Rectal smooth muscle tissue (tissue), 1 donor: ENCODE measurements around the gene GLI1.

Source experiments
- H3K27ac ChIP-seq: one replicate; pipeline ENCODE4 v1.7.0; 2013; ENCODE audit warnings: low read depth, low read length, inconsistent platforms
- H3K27me3 ChIP-seq: one replicate; pipeline ENCODE4 v1.7.0; 2013; ENCODE audit warnings: low read length; ENCODE audit not compliant: control insufficient read depth, insufficient read depth
- H3K36me3 ChIP-seq: one replicate; pipeline ENCODE4 v1.7.0; 2013; ENCODE audit warnings: low read length; ENCODE audit not compliant: control insufficient read depth, insufficient read depth
- H3K4me1 ChIP-seq: one replicate; pipeline ENCODE4 v1.7.0; 2013; ENCODE audit warnings: low read length; ENCODE audit not compliant: control insufficient read depth, insufficient read depth
- H3K4me3 ChIP-seq: one replicate; pipeline ENCODE4 v1.7.0; 2013; ENCODE audit warnings: low read length
- H3K9ac ChIP-seq: one replicate; pipeline ENCODE4 v1.7.0; 2013; ENCODE audit warnings: low read length

GLI1 gene

DNA sequence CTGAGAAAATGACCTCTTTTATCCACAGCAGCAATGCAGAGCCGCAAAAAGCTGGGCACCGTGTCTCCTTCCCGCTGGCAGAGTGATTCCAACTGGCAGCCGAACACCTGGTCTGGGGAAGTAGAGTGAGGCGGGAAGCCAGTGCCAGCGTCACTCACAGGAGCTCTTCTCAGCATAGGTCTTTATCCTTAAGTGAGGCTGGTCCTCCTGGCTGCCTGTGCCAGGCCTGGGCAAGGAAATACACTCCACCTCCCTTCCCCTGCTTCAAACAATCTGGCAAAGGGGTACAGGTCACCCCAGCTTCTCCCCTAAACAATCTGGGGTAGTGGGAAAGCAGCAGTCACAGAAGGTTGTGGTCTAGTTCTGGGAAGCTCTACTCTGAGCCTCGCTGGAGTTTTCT, 15.3 kb downstream of the GLI1 start:
- Histone ChIP-seq H3K9ac (no peak overlapping the region), H3K27me3 (peaks cover 25% of the 10 kb centered on the region), H3K27ac (no peak overlapping the region), H3K4me3 (no peak overlapping the region), H3K4me1 (peaks cover 2% of the 10 kb centered on the region), H3K36me3 (peaks cover 7% of the 10 kb centered on the region)

DNA sequence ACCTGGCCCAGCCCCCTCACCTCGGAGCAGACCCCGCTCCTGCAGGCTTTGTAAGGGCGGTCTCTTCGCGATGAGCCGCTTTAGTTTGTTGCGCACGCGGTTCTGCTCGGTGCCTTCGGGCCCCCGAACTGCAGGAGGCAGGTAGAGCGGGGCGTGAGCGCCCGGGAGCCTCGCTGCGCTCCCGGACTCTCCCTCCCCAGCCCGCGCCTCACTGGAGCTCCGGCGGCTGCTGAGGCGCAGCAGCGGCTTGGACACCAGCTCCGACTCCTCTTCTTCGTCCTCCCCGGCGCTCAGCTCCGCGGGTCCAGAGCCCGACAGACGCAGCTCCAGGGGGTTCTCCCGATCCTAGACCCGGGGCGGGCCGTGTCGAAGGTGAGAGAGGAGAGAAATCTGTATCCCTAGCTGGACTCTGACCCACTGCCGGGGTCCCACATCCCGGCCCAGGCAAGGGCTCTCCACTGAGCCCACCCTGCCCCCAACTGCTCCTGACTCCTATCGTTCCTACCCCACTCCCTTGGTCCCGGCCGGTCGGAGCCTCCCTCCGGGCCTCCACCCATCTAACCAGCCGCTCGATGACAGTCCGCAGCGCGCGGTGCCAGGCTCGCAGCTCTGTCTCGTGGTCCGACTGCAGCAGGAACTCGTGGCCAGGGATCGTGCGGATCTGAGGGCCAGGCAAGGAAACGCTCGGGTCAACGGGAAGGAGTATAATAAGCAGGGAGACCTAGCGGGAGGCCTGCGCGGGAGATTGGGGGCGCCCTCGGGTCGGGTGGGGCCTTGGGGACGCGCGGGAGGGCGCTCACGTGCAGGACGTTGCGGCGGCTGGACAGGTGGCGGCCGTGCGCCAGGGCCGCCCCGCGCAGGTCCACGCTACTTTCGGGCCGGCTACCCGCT, 15.9 kb downstream of the GLI1 start:
- Histone ChIP-seq H3K4me3 (peak overlapping the region; percentile 55), H3K9ac (no peak overlapping the region), H3K4me1 (peaks cover 2% of the 10 kb centered on the region), H3K36me3 (peaks cover 7% of the 10 kb centered on the region), H3K27ac (no peak overlapping the region), H3K27me3 (peaks cover 25% of the 10 kb centered on the region)

DNA sequence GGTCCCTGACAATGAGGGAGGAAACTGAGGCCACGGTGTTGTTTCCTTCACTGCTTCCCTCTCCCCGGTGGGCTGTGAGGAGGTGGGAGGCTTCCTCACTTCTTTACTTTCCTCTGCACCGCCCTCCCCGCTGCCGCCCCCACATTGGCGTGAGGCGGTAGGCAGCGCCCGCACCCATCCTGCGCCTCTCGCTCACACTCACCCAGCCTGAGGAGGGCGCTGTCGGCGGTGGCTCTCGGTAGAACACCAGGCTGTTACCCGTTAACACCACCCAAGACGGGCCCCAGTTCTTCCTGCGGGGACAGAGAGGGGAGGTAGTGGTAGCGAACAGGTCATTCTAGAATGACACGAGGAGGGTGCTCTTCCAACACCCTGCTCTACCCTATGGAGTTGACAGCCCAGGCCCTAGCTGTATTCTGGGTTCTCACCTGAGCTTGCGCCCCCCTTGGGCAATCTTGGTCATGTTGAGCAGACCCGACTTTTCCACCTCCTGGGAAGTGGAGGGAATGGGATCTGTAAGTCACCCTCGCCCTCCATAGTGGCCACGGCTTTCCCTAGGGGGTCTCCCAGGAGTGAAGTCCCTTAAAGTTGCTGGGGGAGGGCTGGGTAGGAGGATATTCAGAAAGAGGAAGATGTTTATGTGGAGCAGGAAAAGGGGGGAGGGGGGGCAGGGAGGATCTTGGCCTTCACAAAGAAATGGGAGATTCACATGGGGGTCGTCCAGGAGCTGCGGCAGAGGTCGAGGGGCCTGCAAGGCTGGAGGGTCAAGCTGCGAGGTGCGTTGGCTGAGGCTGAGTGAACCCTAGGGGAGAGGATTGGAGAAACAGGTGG, 16.8 kb downstream of the GLI1 start:
- H3K27me3 ChIP-seq: peaks cover 25% of the 10 kb centered on the region
- H3K27ac ChIP-seq: no peak overlapping the region
- peak overlapping the region; percentile 55 for H3K4me3 ChIP-seq
- peaks cover 7% of the 10 kb centered on the region for H3K36me3 ChIP-seq
- peaks cover 2% of the 10 kb centered on the region for H3K4me1 ChIP-seq
- H3K9ac ChIP-seq: no peak overlapping the region

DNA sequence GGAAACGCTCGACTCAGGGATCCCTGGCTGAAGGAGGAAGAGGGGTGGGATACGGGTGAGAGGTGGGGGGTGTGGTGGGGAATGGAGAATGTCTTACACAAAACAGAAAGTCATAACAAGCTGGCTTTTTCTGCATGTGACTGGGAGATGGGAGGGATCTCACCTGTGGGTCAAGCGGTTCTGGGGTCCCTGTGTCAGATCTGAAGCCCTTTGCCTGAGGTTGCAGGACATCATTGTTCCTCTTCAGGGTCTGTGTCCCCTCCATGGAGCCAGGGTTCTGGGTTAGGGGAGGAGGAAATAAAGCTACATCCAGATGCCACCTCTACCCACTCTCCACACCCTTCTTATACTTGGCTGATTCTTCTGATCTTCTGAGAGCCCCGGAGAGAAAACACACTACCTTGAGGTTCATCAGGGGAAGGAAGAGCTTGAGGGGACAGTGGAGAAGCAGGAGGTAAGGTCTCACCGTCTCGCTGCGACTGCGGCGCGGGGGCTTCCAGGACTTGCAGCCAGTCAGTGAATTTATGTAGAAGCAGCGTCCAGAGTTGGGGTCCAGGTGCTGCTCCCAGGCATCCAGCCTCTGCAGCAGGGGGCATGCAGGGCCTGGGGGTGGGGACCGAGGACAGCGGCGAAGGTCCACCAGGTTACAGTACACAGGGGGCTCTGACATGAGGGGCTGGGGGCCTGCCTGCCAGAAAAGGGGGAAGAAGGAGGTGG, 17.6 kb downstream of the GLI1 start:
- peak overlapping the region; percentile 55 for H3K4me3 ChIP-seq
- H3K4me1 ChIP-seq: peaks cover 2% of the 10 kb centered on the region
- peaks cover 7% of the 10 kb centered on the region for H3K36me3 ChIP-seq
- H3K27me3 ChIP-seq: peaks cover 25% of the 10 kb centered on the region
- H3K9ac ChIP-seq: peak overlapping the region; percentile 27
- no peak overlapping the region for H3K27ac ChIP-seq

DNA sequence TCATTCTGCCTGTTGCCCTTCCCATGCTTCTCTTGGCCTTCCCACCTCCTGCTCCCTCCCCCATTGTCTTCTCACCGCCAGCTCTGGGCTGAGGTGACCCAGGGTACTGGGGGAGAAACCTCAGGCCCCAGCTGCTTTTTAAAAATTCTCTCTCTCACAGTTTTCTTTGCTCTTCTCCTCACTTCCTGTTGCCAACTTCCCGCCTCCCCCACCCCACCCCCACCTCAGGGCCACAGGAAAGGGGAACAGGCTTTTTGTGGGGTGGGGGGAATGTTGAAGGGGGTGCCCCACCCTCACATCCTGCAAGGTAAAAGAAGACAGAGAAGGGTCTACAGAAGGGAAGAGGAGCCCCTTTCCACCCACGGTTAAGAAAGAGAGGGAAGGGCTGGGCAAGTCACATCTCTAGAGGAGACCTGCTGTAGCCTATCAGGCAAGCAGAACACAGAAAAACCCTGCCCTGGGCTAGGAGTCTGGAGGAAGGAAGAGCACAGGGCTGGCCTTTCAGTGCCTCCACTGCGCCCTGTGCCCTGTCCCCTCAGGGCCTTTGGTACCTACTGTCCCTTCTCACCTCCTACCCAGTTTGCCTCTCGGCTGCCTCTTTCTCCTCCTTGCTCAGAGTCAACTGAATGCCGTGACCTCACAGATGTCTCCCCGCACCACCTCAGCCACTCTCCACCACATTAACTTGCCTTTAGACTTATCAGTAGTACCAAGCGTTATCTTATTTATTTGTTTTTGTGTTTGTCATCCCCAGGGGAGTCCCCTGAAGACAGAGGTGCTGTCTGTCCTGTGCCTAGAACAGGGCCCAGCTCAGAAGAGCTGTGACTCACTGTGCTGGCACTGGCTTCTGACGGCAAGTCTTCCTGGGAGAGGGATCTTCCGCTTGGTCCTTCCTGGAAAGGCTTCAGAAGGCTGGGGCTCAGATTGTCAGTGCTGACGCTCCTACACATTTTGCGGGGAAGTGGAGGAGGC, 18.4 kb downstream of the GLI1 start:
- peak overlapping the region; percentile 21 for H3K27ac ChIP-seq
- H3K36me3 ChIP-seq: peaks cover 7% of the 10 kb centered on the region
- peaks cover 25% of the 10 kb centered on the region for H3K27me3 ChIP-seq
- H3K4me1 ChIP-seq: peaks cover 2% of the 10 kb centered on the region
- H3K4me3 ChIP-seq: peak overlapping the region; percentile 55
- peak overlapping the region; percentile 60 for H3K9ac ChIP-seq

DNA sequence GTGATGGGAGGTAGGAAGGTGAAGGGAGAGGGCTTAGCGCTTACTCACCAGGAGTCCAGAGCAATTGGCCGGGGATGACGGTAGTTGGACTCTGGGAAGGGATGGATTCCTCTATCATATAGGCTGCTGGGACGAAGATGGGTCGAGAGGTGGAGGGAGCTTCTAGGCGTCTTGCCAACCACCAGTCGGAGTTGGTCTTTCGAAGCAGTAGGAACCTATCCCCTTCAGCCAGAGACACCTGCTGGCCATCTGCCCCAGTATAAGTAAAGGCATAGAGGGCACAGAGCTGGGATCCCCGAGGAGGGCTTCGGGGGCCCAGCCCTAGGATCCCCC, 19.4 kb downstream of the GLI1 start:
- H3K27me3 ChIP-seq: peaks cover 20% of the 10 kb centered on the region
- peak overlapping the region; percentile 14 for H3K9ac ChIP-seq
- peaks cover 7% of the 10 kb centered on the region for H3K36me3 ChIP-seq
- peak overlapping the region; percentile 33 for H3K4me3 ChIP-seq
- peaks cover 2% of the 10 kb centered on the region for H3K4me1 ChIP-seq
- H3K27ac ChIP-seq: no peak overlapping the region

DNA sequence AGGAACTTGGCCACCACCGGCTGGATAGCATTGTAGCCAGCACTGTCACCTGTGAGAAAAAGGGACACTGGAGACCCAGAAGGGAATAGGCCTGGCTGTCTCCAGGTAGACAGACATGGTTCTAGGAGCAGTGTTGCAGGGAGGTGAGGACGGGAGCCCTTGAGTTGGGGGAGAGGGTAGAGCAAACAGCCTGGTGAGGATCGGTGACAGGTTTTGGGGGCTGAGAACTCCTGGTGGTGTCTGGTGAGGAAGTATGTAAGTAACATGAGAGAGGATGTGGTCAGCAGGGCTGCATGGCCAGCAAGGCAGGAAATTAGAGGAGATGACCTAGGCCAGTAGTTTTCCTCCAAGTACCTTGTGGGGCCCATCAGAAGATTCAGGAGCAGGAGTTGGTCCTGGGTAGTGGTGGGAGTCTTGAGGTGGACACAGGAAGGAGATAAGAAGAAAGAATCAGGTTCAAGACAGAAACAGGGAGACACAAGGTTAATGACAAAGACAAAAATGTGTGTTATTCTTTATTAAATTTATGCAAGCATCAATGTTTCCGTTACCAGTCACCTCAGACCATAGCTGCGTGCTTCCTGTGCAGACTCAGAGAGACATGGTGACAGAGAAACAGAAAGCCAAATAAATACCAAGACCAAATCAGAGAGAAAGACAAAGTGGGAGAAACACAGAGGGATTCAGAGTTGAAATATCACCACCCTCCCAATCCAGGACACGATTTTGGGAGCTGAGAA, 20.0 kb downstream of the GLI1 start, which contains the start of gene ARHGAP9:
Gene ARHGAP9 (minus strand): TSS at position 491 of the 740 bp plus-strand sequence. CDS start 460 bp downstream, at position 31.
- H3K27me3 ChIP-seq: peaks cover 15% of the 10 kb centered on the region
- H3K9ac ChIP-seq: peak within 1 kb of the TSS; percentile 14
- peak within 1 kb of the TSS; percentile 33 for H3K4me3 ChIP-seq
- H3K27ac ChIP-seq: no peak within 1 kb of the TSS
- peaks cover 2% of the 10 kb centered on the region for H3K4me1 ChIP-seq
- peaks cover 2% of the 10 kb centered on the region for H3K36me3 ChIP-seq

DNA sequence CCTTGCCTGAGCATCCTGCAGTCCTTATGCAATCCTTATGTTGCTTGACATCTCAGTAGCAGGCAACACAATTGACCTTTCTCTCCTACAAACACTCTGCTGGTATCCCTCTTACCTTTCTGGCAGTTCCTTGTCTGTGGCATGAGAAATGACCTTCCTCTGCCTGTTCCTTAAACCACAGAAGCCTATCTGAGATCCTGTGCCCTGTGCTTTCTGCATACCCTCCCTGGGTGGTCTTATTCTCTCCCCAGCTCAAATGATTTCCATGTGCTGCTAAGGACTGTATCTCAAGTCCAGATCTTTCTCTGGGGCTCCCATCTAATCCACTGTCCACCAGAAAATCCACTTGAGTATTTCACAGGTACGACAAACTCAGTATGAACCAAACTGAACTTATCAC, 22.1 kb downstream of the GLI1 start:
- H3K27me3 ChIP-seq: peaks cover 5% of the 10 kb centered on the region
- H3K9ac ChIP-seq: no peak overlapping the region
- no peaks in the 10 kb centered on the region for H3K4me1 ChIP-seq
- no peaks in the 10 kb centered on the region for H3K36me3 ChIP-seq
- H3K4me3 ChIP-seq: no peak overlapping the region
- H3K27ac ChIP-seq: no peak overlapping the region

DNA sequence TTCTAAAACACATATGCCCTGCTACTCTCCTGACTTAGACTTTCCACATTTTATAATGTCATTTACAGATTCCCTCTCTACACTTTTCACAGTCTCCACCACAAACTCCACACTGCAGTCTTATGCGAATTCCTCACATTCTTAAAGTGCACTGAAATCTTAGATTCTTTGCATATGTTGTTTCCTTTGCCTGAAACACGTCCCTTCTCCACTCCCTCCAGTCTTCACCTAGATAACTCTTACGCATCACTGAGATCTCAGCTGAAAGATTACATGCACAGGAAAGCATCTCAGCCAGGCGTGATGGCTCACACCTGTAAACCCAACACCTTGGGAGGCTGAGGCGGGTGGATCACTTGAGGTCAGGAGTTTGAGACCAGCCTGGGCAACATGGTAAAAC, 23.9 kb downstream of the GLI1 start:
- Histone ChIP-seq H3K27me3 (no peaks in the 10 kb centered on the region), H3K27ac (no peak overlapping the region), H3K4me3 (no peak overlapping the region), H3K4me1 (no peaks in the 10 kb centered on the region), H3K9ac (no peak overlapping the region), H3K36me3 (no peaks in the 10 kb centered on the region)

DNA sequence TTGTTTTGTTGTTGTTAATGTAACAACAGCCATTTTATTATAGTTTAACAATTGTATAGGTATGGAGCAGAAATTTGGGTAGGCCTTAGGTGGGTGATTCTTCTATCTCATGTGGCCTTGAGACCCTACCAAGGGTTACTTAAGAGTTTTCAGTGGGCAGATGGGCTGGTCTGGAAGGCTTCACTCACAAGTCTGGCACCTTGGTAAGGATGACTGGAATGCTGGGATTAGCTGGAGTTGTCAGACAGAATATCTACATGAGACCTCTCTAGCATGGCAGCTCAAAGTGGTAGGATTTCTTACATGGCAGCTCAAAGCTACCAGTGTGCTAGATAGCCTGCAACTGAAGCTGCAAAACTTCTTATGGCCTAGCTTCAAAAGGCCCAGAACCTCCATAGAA, 26.1 kb downstream of the GLI1 start:
- no peak overlapping the region for H3K4me3 ChIP-seq
- peaks cover 8% of the 10 kb centered on the region for H3K36me3 ChIP-seq
- H3K27ac ChIP-seq: no peak overlapping the region

DNA sequence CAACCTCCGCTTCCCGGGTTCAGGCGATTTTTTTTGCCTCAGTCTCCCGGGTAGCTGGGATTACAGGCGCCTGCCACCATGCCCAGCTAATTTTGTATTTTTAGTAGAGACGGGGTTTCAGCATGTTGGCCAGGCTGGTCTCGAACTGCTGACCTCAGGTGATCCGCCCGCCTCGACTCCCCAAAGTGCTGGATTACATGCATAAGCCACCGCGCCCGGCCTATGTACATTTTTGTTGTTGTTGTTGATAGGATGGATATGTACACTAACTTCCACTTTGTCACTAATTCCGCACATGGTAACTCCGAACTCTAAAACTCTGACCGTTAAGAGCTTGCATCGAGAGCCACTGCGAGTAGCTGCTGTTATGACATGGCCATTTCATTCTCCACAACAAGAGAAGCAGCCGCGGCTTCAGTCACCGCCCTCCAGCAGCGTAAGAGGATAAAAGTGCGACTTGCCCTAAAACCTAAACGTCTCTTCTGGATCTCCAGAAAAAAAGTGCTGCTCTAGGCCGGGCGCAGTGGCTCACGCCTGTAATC, 27.5 kb downstream of the GLI1 start:
- peaks cover 8% of the 10 kb centered on the region for H3K36me3 ChIP-seq
- H3K27ac ChIP-seq: no peak overlapping the region
- H3K4me3 ChIP-seq: peak overlapping the region; percentile 99
- H3K27me3 ChIP-seq: no peaks in the 10 kb centered on the region
- no peak overlapping the region for H3K9ac ChIP-seq
- peaks cover 4% of the 10 kb centered on the region for H3K4me1 ChIP-seq

More for the DNA sequence above, 26.1 kb downstream of the GLI1 start:
- Histone ChIP-seq H3K27me3 (no peaks in the 10 kb centered on the region), H3K4me1 (peaks cover 4% of the 10 kb centered on the region), H3K9ac (no peak overlapping the region)
